HK-2 (cell line): ENCODE measurements around the gene KDM4B.

Experiments
- DNase-seq: peaks from one replicate; pipeline ENCODE4 v3.0.0-alpha.2; 2018; ENCODE audit not compliant: unreplicated experiment

The KDM4B gene

GRCh38 chr19:5048727-5049553 is 80.0 kb downstream of the KDM4B start:
- peak; percentile 45 for DNase-seq

- DNase-seq, result no peak
These were observed 80.6 kb downstream of the KDM4B start for GRCh38 chr19:5049561-5049960.

DNA sequence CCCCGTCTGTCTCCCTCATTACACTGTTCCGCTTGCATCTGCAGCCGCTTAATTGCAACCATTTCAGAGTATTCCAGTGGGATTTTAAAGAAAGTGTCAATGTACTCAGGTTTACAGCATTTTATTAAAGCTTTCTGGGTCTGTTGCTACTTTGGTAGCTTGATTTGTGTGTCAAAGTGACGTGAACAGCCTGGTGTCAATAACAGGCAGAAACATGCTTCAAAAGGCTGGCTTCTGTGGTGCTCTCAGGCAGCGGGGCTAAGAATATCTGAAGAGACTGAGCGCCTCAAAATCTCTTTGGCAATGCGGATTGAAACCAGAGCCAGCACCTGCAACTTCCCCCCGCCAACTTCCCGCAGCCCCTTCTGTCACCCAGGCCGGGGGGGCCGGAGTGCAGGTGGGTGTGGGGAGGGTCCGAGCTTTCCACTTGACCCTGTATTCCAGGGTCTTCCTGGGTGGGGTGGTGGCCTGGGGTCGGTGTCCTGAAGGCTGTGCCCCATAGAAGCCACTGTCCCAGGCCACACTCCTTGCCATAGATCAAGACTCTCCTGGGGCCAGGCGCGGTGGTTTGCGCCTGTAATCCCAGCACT is 81.2 kb downstream of the KDM4B start:
- DNase-seq, result no peak

GRCh38 chr19:5050905-5051304 is 82.0 kb downstream of the KDM4B start:
- DNase-seq, result no peak

DNA sequence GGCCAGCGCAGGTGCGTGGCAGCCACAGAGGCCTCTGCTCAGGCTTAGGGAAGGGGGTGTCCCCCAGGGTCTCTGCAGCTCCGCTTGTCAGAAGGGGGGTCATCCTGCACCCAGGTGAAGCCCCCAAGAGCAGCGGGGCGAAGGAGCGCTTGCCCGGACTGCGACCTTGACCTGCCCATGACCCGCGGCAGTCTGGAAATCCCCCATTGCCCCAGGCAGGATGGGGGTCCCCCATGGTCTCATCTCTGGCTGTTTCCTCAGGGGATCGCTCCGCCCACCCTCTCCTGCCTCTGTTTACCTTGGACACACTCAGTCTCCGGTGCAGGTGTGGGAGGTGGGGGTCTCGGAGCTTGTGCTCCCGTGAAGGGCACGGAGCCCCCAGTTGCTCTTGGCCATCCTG is 82.7 kb downstream of the KDM4B start:
- DNase-seq, result no peak

GRCh38 chr19:5052515-5052914 is 83.6 kb downstream of the KDM4B start:
- no peak for DNase-seq

DNA sequence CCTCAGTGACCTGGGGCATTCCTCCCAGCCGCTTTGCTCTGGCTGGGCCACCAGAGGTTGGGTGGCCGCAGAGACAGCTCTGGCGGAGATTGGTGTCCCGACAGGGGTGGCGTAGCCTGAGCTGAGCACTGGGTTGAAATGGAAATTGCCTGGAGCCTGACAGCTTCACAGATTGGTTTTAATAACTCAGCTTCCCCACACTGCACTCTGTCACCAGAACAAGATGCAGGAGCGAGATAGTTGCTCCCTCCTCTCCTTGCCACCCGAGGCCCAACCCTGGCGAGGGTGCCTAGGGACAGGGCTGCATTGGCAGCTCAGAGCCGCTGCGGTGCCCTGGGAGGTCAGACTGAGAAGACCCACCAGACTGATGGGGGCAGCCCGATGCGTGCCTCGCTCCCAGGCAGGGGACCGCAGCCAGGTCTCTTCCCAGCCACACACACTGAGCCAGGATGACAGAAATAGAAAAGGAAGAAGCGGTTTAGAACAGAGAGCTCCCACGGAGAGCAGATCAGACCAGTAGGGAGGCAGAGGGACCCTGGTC is 84.1 kb downstream of the KDM4B start:
- no peak for DNase-seq

- DNase-seq, result no peak
These were observed 84.7 kb downstream of the KDM4B start for GRCh38 chr19:5053661-5054060.

DNA sequence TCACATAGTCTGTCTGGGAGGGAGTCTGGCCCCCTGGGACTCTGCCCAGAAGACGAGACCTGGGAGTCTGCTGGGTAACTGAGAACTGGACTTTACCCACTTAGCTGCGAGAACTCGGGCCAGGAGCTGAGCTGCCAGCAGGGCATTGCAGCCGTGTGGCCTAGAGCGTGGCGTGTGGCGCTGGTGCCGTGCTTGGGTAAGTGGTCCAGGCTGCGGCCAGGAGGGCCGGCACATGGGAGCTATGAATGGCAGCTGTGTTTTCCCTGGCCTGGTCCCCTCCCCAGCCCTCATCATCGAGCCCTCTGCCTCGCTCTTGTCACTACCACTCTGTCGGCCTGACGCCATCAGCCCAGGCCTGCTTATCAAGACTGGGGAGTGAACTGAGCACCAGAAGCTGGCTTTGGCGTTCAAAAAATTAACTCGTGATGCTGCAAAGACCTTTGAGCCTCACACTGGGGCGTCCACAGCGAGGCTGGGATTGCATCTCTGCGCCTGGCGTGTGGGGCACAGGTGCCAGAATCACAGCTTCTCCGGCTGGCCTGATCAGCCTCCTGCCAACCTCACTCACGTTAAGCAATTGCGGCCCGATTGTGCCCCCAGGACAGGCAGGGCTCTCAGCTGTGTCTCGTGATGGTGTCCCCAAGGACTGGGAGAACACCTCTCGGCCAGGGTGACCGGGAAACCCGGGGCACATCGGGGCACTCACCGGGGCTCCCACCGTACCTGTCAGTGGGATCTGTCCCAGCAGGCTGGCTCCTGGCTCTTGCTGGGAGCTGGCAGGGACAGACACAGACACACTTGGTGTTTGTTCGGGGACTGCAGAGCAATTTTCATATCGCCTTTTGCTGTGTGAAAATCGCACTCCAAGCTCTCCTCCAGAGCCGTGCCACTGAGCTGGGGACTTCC is 85.9 kb downstream of the KDM4B start:
- no peak for DNase-seq

GRCh38 chr19:5055457-5055776 is 86.5 kb downstream of the KDM4B start:
- no peak for DNase-seq

- no peak for DNase-seq
These were observed 88.9 kb downstream of the KDM4B start for GRCh38 chr19:5057860-5058259.

DNA sequence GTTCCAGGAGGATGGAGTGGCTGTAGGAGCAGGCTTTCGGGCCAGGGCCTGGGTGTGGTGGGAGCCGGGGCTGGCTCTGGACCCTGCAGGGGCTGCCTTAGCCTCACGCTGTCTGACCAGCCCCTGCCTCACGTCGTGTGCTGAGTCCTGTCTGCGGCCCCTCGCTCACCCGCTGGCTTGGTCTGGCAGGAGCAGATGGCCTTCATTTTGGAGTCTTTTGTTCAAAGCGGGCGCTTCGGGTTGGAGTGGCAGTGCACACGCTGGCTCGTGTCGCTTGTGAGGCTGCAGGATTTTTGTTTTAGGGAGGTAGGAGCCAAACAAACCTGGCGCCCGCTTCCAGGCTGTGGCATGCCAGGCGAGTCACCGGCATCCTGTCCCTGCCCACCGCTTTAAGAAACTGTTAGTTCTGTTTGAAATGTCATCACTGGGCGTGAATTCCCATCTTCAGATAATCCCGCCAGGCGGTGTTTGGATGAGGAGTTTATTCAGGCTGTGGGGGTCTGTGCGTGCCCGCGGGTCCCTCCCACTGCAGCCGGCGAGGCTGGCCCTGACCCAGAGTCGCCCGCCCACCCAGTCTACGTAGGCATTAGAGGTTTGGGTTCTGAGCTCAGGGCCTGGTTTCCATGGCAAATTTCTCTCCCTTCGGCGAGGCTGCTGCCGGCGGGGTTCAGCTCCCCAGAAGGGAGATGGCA is 89.8 kb downstream of the KDM4B start:
- DNase-seq, result no peak

DNA sequence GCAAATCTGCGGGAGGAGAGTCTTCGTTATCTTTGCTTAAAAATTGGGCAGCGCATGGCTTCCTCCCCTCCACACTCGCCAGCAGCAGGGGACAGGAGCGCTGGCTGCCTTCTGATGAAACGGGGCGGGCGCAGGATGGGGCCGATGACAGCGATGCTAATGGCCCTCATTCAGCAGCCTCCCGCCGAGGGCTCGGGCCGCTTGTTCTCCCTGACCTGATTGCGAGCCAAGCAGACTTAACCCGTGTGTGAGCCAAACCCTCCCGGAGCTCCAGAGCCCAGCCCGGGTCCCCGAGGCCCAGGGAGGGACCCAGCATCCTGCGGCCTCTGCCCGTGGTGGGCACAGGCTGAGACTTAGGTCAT is 90.3 kb downstream of the KDM4B start:
- DNase-seq, result no peak

GRCh38 chr19:5059793-5060192 is 90.9 kb downstream of the KDM4B start:
- DNase-seq, result no peak

DNA sequence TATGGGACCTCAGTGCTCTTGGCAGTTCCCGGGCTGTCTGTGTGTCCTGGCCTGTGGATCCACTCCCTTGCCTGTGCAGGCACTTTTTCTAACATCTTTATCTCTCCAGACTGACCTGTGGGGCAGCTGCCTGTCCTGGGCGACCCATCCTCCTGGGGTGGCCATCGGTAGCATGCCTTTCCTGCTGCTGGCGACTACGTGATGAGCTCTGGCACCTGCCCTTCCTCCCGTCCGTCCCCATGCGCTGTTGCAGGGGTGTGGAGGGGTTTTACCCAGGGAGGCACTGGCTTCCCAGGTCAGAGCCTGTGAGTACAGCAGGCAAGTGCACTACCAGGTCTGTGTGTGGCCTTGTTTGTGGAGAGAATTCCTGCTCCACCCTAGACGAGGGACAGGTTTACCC is 93.3 kb downstream of the KDM4B start:
- no peak for DNase-seq

GRCh38 chr19:5062799-5063198 is 93.9 kb downstream of the KDM4B start:
- no peak for DNase-seq

GRCh38 chr19:5063873-5064645 is 95.1 kb downstream of the KDM4B start:
- DNase-seq, result no peak

GRCh38 chr19:5064896-5065295 is 96.0 kb downstream of the KDM4B start:
- no peak for DNase-seq

GRCh38 chr19:5065663-5066093 is 96.8 kb downstream of the KDM4B start:
- no peak for DNase-seq

DNA sequence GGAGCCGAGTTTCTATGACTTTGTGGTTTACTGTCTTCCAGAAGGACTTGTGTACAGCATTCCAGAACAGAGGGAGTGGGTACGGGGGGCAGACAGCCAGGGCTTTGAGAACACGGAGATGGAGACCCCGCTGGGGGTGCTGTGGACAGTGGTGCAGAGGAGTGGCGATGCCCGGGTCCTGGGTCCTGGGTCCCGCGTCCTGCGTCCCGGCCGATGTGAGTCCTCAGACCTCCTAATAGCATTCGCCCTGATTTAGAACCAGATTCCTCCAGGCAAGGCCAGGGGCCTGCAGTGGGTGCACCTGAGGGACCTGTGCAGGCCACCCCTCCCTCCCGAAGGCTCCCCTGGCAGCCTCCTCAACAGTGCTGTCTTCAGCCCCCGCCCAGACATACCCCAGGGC is 97.9 kb downstream of the KDM4B start:
- DNase-seq, result no peak

DNA sequence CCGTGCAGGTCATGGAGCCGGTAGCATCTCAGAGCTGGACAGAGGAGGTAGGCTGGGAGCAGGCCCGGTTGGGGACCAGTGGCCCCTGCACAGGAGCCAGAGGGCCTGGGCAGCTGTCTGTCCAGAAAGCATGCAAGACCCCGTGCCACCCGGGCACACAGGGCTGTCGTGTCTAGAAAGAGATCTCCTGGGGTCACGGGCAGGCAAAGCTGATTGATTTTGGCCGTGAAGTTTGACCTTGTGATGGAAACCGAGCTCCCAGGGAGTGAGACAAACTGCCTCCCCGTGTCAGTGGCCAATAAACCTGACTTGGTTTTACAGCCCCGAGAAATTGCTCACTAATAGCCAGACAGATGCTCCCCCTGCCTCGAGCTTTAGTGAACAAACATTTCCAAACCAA is 98.8 kb downstream of the KDM4B start:
- DNase-seq, result no peak
